Suprapubic skin (tissue), 4 donors: ENCODE results near the gene PIKFYVE.

Source experiments
- CTCF ChIP-seq, 2 donors: fragments of 200-600 bp in 1 of 2; fragments of 450-650 bp in 1 of 2; sonication (generic) in 1 of 2; IDR thresholded peaks; one replicate each; pipeline ENCODE4 v1.5.1; 2016 to 2019; ENCODE audit warnings: antibody characterized with exemption in 2 of 2, mild to moderate bottlenecking in 1 of 2, moderate library complexity in 1 of 2
- POLR2A ChIP-seq, 2 donors: fragments of 450-650 bp; IDR thresholded peaks; one replicate each; pipeline ENCODE4 v1.6.1; 2017; ENCODE audit warnings: antibody characterized with exemption in 2 of 2, mild to moderate bottlenecking in 2 of 2, moderate library complexity in 2 of 2
- POLR2AphosphoS5 ChIP-seq, 3 donors: sonication (generic); formaldehyde crosslinking; IDR thresholded peaks; one replicate each; pipeline ENCODE4 v1.6.1; 2017; ENCODE audit warnings: antibody characterized with exemption in 3 of 3

- TF ChIP-seq CTCF (IDR thresholded peaks at IDR 0.05) (no peak), POLR2A (IDR thresholded peaks at IDR 0.05) (no peak), POLR2AphosphoS5 (IDR thresholded peaks at IDR 0.05) (no peak)
These were observed 60.0 kb downstream of the PIKFYVE start for GRCh38 chr2:208326016-208326415.
